Right atrium auricular region (tissue), 2 donors: ENCODE measurements around the gene ABI3. TPM values are rescaled to one million over a fixed set of nuclear protein-coding genes. Genes with fewer than 3 reads are reported as not detected.

ENCODE experiments used
- DNase-seq: peaks from one replicate; pipeline ENCODE4 v3.0.0-alpha.2; 2019; ENCODE audit warnings: low spot score
- H3K27ac ChIP-seq, 2 donors: fragments of 200-600 bp; sonication (generic); 1 replicate in 1 of 2; 2 replicates in 1 of 2; pipeline ENCODE4 v1.5.1; 2016 to 2019
- H3K27me3 ChIP-seq, 2 donors: fragments of 200-600 bp; sonication (generic); one replicate each; pipeline versions ENCODE4 v1.5.1 to v1.6.0; 2017 to 2019
- H3K36me3 ChIP-seq: fragments of 200-600 bp; sonication (generic); one replicate; pipeline ENCODE4 v1.5.1; 2016
- H3K4me1 ChIP-seq, 2 donors: fragments of 200-600 bp; sonication (generic); one replicate each; pipeline versions ENCODE4 v1.5.1 to v1.6.0; 2017 to 2019
- H3K4me3 ChIP-seq, 2 donors: fragments of 200-600 bp; sonication (generic); 1 replicate in 1 of 2; 2 replicates in 1 of 2; pipeline ENCODE4 v1.5.1; 2017 to 2019; ENCODE audit warnings: mild to moderate bottlenecking in 1 of 2, moderate library complexity in 1 of 2
- H3K9me3 ChIP-seq, 2 donors: fragments of 200-600 bp; sonication (generic); one replicate each; pipeline ENCODE4 v1.5.1; 2019
- total RNA-seq, 2 donors: library from RNA; depleted of rRNA; stranded (reverse); fragments of >200 nt; gene quantifications; one replicate each; pipeline ENCODE4 v1.1.0, GENCODE V29; 2016
- TF ChIP-seq, protein P1 (sequence below), 2 donors: fragments of 200-600 bp; sonication (generic); IDR thresholded peaks; one replicate each; pipeline ENCODE4 v1.5.1; 2019; ENCODE audit warnings: antibody characterized with exemption in 2 of 2

The ABI3 gene
- total RNA-seq, 2 donors from 2014 or later, result 6.7 to 8.2 TPM

GRCh38 chr17:49195751-49196150, 14.8 kb upstream of the ABI3 start:
- Histone ChIP-seq H3K9me3 (no peaks in the 10 kb centered on the region), H3K27ac (no peak overlapping the region), H3K27me3 (no peaks in the 10 kb centered on the region), H3K4me1 (peaks cover 0 to 4% of the 10 kb centered on the region in 2 donors), H3K4me3 (no peak overlapping the region), H3K36me3 (no peaks in the 10 kb centered on the region)
- DNase-seq, result no peak
- TF ChIP-seq, protein P1, sequence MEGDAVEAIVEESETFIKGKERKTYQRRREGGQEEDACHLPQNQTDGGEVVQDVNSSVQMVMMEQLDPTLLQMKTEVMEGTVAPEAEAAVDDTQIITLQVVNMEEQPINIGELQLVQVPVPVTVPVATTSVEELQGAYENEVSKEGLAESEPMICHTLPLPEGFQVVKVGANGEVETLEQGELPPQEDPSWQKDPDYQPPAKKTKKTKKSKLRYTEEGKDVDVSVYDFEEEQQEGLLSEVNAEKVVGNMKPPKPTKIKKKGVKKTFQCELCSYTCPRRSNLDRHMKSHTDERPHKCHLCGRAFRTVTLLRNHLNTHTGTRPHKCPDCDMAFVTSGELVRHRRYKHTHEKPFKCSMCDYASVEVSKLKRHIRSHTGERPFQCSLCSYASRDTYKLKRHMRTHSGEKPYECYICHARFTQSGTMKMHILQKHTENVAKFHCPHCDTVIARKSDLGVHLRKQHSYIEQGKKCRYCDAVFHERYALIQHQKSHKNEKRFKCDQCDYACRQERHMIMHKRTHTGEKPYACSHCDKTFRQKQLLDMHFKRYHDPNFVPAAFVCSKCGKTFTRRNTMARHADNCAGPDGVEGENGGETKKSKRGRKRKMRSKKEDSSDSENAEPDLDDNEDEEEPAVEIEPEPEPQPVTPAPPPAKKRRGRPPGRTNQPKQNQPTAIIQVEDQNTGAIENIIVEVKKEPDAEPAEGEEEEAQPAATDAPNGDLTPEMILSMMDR (IDR thresholded peaks at IDR 0.05), result no peak

GRCh38 chr17:49196520-49196919, 14.0 kb upstream of the ABI3 start:
- no peak for DNase-seq
- Histone ChIP-seq H3K27me3 (no peaks in the 10 kb centered on the region), H3K4me1 (peaks cover 0 to 1% of the 10 kb centered on the region in 2 donors), H3K4me3 (no peak overlapping the region), H3K36me3 (no peaks in the 10 kb centered on the region), H3K27ac (no peak overlapping the region), H3K9me3 (no peaks in the 10 kb centered on the region)
- TF ChIP-seq, protein P1 (IDR thresholded peaks at IDR 0.05), result no peak

DNA sequence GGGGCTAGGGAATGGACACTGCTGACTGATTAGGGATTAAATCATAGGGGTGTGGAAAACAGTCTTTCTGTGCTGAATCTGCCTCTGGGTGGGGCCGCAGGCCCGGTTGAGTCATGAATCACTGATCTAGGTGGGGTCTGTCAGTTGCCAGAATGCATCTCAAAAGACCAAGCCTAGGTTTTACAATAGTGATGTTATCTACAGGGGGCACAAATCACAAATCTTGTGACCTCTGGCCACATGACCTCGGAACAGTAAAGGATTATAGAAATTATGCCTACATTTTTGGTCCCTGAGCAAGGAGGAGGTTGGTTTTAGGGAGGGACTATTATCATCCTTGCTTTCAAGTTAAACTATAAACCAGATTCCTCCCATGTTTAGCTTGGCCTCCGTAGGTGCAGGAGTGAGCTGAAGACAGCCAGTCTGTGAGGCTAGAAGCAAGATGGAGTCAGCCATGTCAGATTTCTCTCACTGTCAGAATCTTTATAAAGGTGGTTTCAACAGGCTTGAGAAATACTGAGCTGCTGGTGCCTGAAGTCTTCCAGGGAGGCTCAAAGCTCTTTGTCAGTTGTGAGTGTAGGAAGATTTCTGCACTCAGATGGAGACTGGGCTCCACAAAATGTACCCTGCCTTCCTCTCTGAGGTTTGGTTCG, 13.0 kb upstream of the ABI3 start:
- Histone ChIP-seq H3K4me3 (no peak overlapping the region), H3K27ac (no peak overlapping the region), H3K27me3 (no peaks in the 10 kb centered on the region), H3K9me3 (no peaks in the 10 kb centered on the region), H3K4me1 (no peaks in the 10 kb centered on the region), H3K36me3 (no peaks in the 10 kb centered on the region)
- no peak for DNase-seq
- TF ChIP-seq, protein P1 (IDR thresholded peaks at IDR 0.05), result no peak

DNA sequence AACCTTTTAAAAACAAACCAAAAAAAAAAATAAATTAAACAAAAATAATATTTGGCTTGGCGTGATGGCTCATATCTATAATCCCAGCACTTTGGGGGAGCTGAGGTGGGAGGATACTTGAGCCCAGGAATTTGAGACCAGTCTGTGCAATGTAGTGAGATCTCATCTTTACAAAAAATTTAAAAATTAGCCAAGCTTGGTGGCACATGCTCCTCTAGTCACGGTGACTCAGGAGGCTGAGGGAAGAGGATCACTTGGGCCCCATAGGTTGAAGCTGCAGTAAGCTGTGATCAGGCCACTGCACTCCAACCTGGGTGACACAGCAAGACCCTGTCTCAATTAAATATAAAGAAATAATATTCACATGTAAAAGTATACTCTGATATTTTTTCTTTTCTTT, 12.3 kb upstream of the ABI3 start:
- TF ChIP-seq, protein P1 (IDR thresholded peaks at IDR 0.05), result no peak
- no peaks in the 10 kb centered on the region for H3K9me3 ChIP-seq
- no peak for DNase-seq
- H3K36me3 ChIP-seq, result no peaks in the 10 kb centered on the region
- no peaks in the 10 kb centered on the region for H3K27me3 ChIP-seq
- no peaks in the 10 kb centered on the region for H3K4me1 ChIP-seq
- no peak overlapping the region for H3K4me3 ChIP-seq
- no peak overlapping the region for H3K27ac ChIP-seq

- Histone ChIP-seq H3K9me3 (no peaks in the 10 kb centered on the region), H3K4me3 (no peak overlapping the region), H3K27me3 (no peaks in the 10 kb centered on the region), H3K36me3 (no peaks in the 10 kb centered on the region), H3K27ac (no peak overlapping the region), H3K4me1 (no peaks in the 10 kb centered on the region)
- DNase-seq, result no peak
- TF ChIP-seq, protein P1 (IDR thresholded peaks at IDR 0.05), result no peak
These were observed 10.0 kb upstream of the ABI3 start for GRCh38 chr17:49200423-49201083.
